ENCODE data around the gene CCN6. TPM values are rescaled to one million over a fixed set of nuclear protein-coding genes. Genes with fewer than 3 reads are reported as not detected.

CCN6 gene
- polyA plus RNA-seq, 1 donor from 2014 or later: not detected

- Histone ChIP-seq H3K27ac (ENCODE audit: low read length) (no peak overlapping the region), H4K20me1 (ENCODE audit: insufficient read depth) (no peaks in the 10 kb centered on the region), H3K4me3 (ENCODE audit: low read length) (no peak overlapping the region), H3K36me3 (ENCODE audit: insufficient read depth, low read length) (no peaks in the 10 kb centered on the region), H3F3A (ENCODE audit: insufficient read depth, low read length, poor library complexity, severe bottlenecking) (no peaks in the 10 kb centered on the region), H3K4me2 (ENCODE audit: low read length) (no peak overlapping the region), H3K9ac (ENCODE audit: low read length) (no peak overlapping the region), H2AFZ (ENCODE audit: low read depth, low read length) (no peak overlapping the region), H3K9me3 (ENCODE audit: low read length) (no peaks in the 10 kb centered on the region), H3K9me2 (ENCODE audit: insufficient read depth, low read length) (no peaks in the 10 kb centered on the region), H3K79me2 (replicated peaks; ENCODE audit: insufficient read depth, low read length) (no peaks in the 10 kb centered on the region), H3K27me3 (ENCODE audit: insufficient read depth, low read depth, low read length) (no peaks in the 10 kb centered on the region)
- TF ChIP-seq RAD21 (conservative IDR thresholded peaks at IDR 0.05): no peak
- TF ChIP-seq SMC3 (conservative IDR thresholded peaks at IDR 0.05; ENCODE audit: poor library complexity): no peak
- no peak for TF ChIP-seq EZH2 (IDR thresholded peaks at IDR 0.05; ENCODE audit: borderline replicate concordance, insufficient read depth, low read length, poor library complexity, severe bottlenecking)
- no peak for TF ChIP-seq POLR2AphosphoS5 (IDR thresholded peaks at IDR 0.05)
- TF ChIP-seq TAF1 (IDR thresholded peaks at IDR 0.05; ENCODE audit: low read depth): no peak
- TF ChIP-seq, protein P1, sequence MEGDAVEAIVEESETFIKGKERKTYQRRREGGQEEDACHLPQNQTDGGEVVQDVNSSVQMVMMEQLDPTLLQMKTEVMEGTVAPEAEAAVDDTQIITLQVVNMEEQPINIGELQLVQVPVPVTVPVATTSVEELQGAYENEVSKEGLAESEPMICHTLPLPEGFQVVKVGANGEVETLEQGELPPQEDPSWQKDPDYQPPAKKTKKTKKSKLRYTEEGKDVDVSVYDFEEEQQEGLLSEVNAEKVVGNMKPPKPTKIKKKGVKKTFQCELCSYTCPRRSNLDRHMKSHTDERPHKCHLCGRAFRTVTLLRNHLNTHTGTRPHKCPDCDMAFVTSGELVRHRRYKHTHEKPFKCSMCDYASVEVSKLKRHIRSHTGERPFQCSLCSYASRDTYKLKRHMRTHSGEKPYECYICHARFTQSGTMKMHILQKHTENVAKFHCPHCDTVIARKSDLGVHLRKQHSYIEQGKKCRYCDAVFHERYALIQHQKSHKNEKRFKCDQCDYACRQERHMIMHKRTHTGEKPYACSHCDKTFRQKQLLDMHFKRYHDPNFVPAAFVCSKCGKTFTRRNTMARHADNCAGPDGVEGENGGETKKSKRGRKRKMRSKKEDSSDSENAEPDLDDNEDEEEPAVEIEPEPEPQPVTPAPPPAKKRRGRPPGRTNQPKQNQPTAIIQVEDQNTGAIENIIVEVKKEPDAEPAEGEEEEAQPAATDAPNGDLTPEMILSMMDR (IDR thresholded peaks at IDR 0.05; ENCODE audit: poor library complexity, severe bottlenecking): no peak
- TF ChIP-seq MXI1 (conservative IDR thresholded peaks at IDR 0.05; ENCODE audit: poor library complexity, severe bottlenecking): no peak
- TF ChIP-seq, protein P2, sequence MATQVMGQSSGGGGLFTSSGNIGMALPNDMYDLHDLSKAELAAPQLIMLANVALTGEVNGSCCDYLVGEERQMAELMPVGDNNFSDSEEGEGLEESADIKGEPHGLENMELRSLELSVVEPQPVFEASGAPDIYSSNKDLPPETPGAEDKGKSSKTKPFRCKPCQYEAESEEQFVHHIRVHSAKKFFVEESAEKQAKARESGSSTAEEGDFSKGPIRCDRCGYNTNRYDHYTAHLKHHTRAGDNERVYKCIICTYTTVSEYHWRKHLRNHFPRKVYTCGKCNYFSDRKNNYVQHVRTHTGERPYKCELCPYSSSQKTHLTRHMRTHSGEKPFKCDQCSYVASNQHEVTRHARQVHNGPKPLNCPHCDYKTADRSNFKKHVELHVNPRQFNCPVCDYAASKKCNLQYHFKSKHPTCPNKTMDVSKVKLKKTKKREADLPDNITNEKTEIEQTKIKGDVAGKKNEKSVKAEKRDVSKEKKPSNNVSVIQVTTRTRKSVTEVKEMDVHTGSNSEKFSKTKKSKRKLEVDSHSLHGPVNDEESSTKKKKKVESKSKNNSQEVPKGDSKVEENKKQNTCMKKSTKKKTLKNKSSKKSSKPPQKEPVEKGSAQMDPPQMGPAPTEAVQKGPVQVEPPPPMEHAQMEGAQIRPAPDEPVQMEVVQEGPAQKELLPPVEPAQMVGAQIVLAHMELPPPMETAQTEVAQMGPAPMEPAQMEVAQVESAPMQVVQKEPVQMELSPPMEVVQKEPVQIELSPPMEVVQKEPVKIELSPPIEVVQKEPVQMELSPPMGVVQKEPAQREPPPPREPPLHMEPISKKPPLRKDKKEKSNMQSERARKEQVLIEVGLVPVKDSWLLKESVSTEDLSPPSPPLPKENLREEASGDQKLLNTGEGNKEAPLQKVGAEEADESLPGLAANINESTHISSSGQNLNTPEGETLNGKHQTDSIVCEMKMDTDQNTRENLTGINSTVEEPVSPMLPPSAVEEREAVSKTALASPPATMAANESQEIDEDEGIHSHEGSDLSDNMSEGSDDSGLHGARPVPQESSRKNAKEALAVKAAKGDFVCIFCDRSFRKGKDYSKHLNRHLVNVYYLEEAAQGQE (IDR thresholded peaks at IDR 0.05; ENCODE audit: borderline replicate concordance): no peak
These were observed 40.9 kb upstream of the CCN6 start for GRCh38 chr6:112013051-112013450.

DNA sequence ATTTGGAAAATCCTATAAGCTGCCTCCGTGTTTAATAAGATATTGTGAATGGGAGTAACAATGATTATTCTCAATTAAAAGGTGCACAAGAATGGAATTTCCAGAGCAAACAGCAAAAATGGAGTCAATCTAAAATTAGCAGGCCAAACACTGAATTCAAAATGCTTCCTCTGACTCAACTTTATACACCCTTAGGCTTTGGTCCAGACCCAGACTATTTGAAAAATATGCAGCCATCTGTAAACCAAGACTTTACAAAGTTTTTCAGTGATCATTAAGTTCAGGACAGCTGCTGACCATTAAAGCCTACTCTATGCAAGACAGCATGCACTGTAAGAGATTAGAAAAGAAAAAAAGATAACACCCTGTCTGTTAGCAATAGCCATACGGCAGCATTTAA lies 39.4 kb upstream of the CCN6 start:
- H3F3A ChIP-seq (ENCODE audit: insufficient read depth, low read length, poor library complexity, severe bottlenecking): no peaks in the 10 kb centered on the region
- no peak overlapping the region for H3K4me3 ChIP-seq (ENCODE audit: low read length)
- no peaks in the 10 kb centered on the region for H3K9me3 ChIP-seq (ENCODE audit: low read length)
- no peaks in the 10 kb centered on the region for H3K79me2 ChIP-seq (replicated peaks; ENCODE audit: insufficient read depth, low read length)
- no peak overlapping the region for H3K27ac ChIP-seq (ENCODE audit: low read length)
- H3K36me3 ChIP-seq (ENCODE audit: insufficient read depth, low read length): no peaks in the 10 kb centered on the region
- no peaks in the 10 kb centered on the region for H3K9me2 ChIP-seq (ENCODE audit: insufficient read depth, low read length)
- H2AFZ ChIP-seq (ENCODE audit: low read depth, low read length): no peak overlapping the region
- no peaks in the 10 kb centered on the region for H3K27me3 ChIP-seq (ENCODE audit: insufficient read depth, low read depth, low read length)
- TF ChIP-seq MXI1 (conservative IDR thresholded peaks at IDR 0.05; ENCODE audit: poor library complexity, severe bottlenecking): no peak
- TF ChIP-seq EP300 (conservative IDR thresholded peaks at IDR 0.05; ENCODE audit: poor library complexity, severe bottlenecking): no peak
- TF ChIP-seq EZH2 (IDR thresholded peaks at IDR 0.05; ENCODE audit: borderline replicate concordance, insufficient read depth, low read length, poor library complexity, severe bottlenecking): no peak
- no peak overlapping the region for H3K9ac ChIP-seq (ENCODE audit: low read length)
- H4K20me1 ChIP-seq (ENCODE audit: insufficient read depth): no peaks in the 10 kb centered on the region
- H3K4me2 ChIP-seq (ENCODE audit: low read length): no peak overlapping the region

GRCh38 chr6:112015725-112016124 lies 38.2 kb upstream of the CCN6 start:
- H2AFZ ChIP-seq (ENCODE audit: low read depth, low read length): no peak overlapping the region
- no peak overlapping the region for H3K4me2 ChIP-seq (ENCODE audit: low read length)
- no peak overlapping the region for H3K27ac ChIP-seq (ENCODE audit: low read length)

More at GRCh38 chr6:112015725-112016124, 38.2 kb upstream of the CCN6 start:
- Histone ChIP-seq H3F3A (ENCODE audit: insufficient read depth, low read length, poor library complexity, severe bottlenecking) (no peaks in the 10 kb centered on the region), H3K79me2 (replicated peaks; ENCODE audit: insufficient read depth, low read length) (no peaks in the 10 kb centered on the region), H4K20me1 (ENCODE audit: insufficient read depth) (no peaks in the 10 kb centered on the region), H3K4me3 (ENCODE audit: low read length) (no peak overlapping the region), H3K27me3 (ENCODE audit: insufficient read depth, low read depth, low read length) (no peaks in the 10 kb centered on the region), H3K9me3 (ENCODE audit: low read length) (no peaks in the 10 kb centered on the region), H3K9ac (ENCODE audit: low read length) (no peak overlapping the region), H3K36me3 (ENCODE audit: insufficient read depth, low read length) (no peaks in the 10 kb centered on the region), H3K9me2 (ENCODE audit: insufficient read depth, low read length) (no peaks in the 10 kb centered on the region)
- TF ChIP-seq EZH2 (IDR thresholded peaks at IDR 0.05; ENCODE audit: borderline replicate concordance, insufficient read depth, low read length, poor library complexity, severe bottlenecking) (no peak), SMC3 (conservative IDR thresholded peaks at IDR 0.05; ENCODE audit: poor library complexity) (no peak), POLR2AphosphoS5 (IDR thresholded peaks at IDR 0.05) (no peak), TAF1 (IDR thresholded peaks at IDR 0.05; ENCODE audit: low read depth) (no peak), MXI1 (conservative IDR thresholded peaks at IDR 0.05; ENCODE audit: poor library complexity, severe bottlenecking) (no peak), RAD21 (conservative IDR thresholded peaks at IDR 0.05) (no peak), EP300 (conservative IDR thresholded peaks at IDR 0.05; ENCODE audit: poor library complexity, severe bottlenecking) (no peak)
- TF ChIP-seq, protein P2 (IDR thresholded peaks at IDR 0.05; ENCODE audit: borderline replicate concordance): no peak
- TF ChIP-seq, protein P1 (IDR thresholded peaks at IDR 0.05; ENCODE audit: poor library complexity, severe bottlenecking): no peak

Data from neural cell (in vitro differentiated cells).